ENCODE results near the gene CAPN13.
A peak's percentile ranks its signal among the peaks of the same experiment; 100 is the strongest.
"Not testable (repeated sequence)": the region's sequence is repeated elsewhere in the genome, so short reads cannot be mapped to it uniquely, and the experiment has no call there.

The CAPN13 gene

GRCh38 chr2:30701782-30702181 is 105.5 kb downstream of the CAPN13 start:
- no peak for DNase-seq

- DNase-seq: not testable (repeated sequence)
These were observed 109.8 kb downstream of the CAPN13 start for GRCh38 chr2:30697242-30698103.

- DNase-seq: no peak
These were observed 111.5 kb downstream of the CAPN13 start for GRCh38 chr2:30695749-30696148.

GRCh38 chr2:30694286-30695055 is 112.8 kb downstream of the CAPN13 start:
- peak; percentile 56 for DNase-seq

- no peak for DNase-seq
These were observed 113.4 kb downstream of the CAPN13 start for GRCh38 chr2:30693821-30694281.

GRCh38 chr2:30692829-30693275 is 114.4 kb downstream of the CAPN13 start:
- peak; percentile 33 for DNase-seq

- no peak for DNase-seq
These were observed 115.1 kb downstream of the CAPN13 start for GRCh38 chr2:30691948-30692828.

- DNase-seq: no peak
These were observed 115.9 kb downstream of the CAPN13 start for GRCh38 chr2:30691091-30691947.

GRCh38 chr2:30690126-30690561 is 117.1 kb downstream of the CAPN13 start:
- no peak for DNase-seq

- DNase-seq: no peak
These were observed 117.6 kb downstream of the CAPN13 start for GRCh38 chr2:30689496-30690125.

GRCh38 chr2:30688956-30689401 is 118.3 kb downstream of the CAPN13 start:
- no peak for DNase-seq

GRCh38 chr2:30686669-30687068 is 120.6 kb downstream of the CAPN13 start:
- DNase-seq: no peak

- DNase-seq: no peak
These were observed 121.2 kb downstream of the CAPN13 start for GRCh38 chr2:30686000-30686399.

- no peak for DNase-seq
These were observed 122.2 kb downstream of the CAPN13 start for GRCh38 chr2:30684996-30685395.

- DNase-seq: no peak
These were observed 122.7 kb downstream of the CAPN13 start for GRCh38 chr2:30684516-30684915.

GRCh38 chr2:30684026-30684425 is 123.2 kb downstream of the CAPN13 start:
- DNase-seq: no peak

- no peak for DNase-seq
These were observed 123.8 kb downstream of the CAPN13 start for GRCh38 chr2:30683236-30683956.

GRCh38 chr2:30681022-30681421 is 126.2 kb downstream of the CAPN13 start:
- DNase-seq: no peak

- DNase-seq: no peak
These were observed 127.1 kb downstream of the CAPN13 start for GRCh38 chr2:30680121-30680520.

GRCh38 chr2:30679426-30680088 is 127.7 kb downstream of the CAPN13 start:
- DNase-seq: peak; percentile 65
